GM10266 (cell line): ENCODE results near the gene JCAD.

Experiments
- DNase-seq: peaks from one replicate; pipeline ENCODE4 v3.0.0; 2012; ENCODE audit errors: extremely low spot score
- TF ChIP-seq, protein P1 (sequence below): IDR thresholded peaks from 2 replicates; pipeline ENCODE4 v1.5.1; 2012; ENCODE audit warnings: mild to moderate bottlenecking, low read depth; ENCODE audit not compliant: control insufficient read depth, insufficient read depth; ENCODE audit errors: missing control alignments

Gene JCAD

DNA sequence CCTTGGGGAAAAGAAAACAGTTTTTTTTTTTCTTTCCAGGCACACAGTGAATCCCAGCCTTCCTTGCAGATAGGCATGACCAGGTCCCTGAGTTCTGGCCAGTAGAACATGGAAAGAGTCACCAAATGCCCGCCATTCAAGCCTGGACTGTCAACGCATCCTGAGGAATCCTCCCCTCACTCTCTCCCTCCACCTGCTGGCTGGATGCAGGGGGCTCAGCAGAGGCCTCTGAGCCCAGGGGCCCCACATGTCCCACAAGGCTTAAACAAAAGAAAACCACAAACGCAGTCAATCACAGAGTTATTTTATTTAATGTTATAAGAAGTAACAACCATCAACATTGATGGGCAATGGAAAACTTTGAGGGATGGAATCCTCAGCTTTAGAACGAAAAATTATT lies 93.1 kb downstream of the JCAD start:
- DNase-seq, result no peak
- TF ChIP-seq, protein P1, sequence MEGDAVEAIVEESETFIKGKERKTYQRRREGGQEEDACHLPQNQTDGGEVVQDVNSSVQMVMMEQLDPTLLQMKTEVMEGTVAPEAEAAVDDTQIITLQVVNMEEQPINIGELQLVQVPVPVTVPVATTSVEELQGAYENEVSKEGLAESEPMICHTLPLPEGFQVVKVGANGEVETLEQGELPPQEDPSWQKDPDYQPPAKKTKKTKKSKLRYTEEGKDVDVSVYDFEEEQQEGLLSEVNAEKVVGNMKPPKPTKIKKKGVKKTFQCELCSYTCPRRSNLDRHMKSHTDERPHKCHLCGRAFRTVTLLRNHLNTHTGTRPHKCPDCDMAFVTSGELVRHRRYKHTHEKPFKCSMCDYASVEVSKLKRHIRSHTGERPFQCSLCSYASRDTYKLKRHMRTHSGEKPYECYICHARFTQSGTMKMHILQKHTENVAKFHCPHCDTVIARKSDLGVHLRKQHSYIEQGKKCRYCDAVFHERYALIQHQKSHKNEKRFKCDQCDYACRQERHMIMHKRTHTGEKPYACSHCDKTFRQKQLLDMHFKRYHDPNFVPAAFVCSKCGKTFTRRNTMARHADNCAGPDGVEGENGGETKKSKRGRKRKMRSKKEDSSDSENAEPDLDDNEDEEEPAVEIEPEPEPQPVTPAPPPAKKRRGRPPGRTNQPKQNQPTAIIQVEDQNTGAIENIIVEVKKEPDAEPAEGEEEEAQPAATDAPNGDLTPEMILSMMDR, result no peak
